KOPT-K1 (cell line): ENCODE measurements around the gene TAF6.
"Not testable (repeated sequence)": the region's sequence is repeated elsewhere in the genome, so short reads cannot be mapped to it uniquely, and the experiment has no call there.

Experiments used
- H3K27ac ChIP-seq: fragments of 200-600 bp; sonication (generic); 2 replicates; pipeline ENCODE4 v1.5.1; 2016; ENCODE audit warnings: antibody characterized with exemption, mild to moderate bottlenecking, low read depth, low read length; ENCODE audit not compliant: poor library complexity, severe bottlenecking
- H3K36me3 ChIP-seq: fragments of 200-600 bp; sonication (generic); 2 replicates; pipeline ENCODE4 v1.5.1; 2017; ENCODE audit warnings: antibody characterized with exemption, mild to moderate bottlenecking, low read length, moderate library complexity; ENCODE audit not compliant: insufficient read depth
- H3K9me3 ChIP-seq: fragments of 200-600 bp; sonication (generic); 2 replicates; pipeline ENCODE4 v1.5.1; 2017; ENCODE audit warnings: antibody characterized with exemption, low read length, mild to moderate bottlenecking; ENCODE audit not compliant: insufficient read depth, poor library complexity, severe bottlenecking

TAF6 gene

DNA sequence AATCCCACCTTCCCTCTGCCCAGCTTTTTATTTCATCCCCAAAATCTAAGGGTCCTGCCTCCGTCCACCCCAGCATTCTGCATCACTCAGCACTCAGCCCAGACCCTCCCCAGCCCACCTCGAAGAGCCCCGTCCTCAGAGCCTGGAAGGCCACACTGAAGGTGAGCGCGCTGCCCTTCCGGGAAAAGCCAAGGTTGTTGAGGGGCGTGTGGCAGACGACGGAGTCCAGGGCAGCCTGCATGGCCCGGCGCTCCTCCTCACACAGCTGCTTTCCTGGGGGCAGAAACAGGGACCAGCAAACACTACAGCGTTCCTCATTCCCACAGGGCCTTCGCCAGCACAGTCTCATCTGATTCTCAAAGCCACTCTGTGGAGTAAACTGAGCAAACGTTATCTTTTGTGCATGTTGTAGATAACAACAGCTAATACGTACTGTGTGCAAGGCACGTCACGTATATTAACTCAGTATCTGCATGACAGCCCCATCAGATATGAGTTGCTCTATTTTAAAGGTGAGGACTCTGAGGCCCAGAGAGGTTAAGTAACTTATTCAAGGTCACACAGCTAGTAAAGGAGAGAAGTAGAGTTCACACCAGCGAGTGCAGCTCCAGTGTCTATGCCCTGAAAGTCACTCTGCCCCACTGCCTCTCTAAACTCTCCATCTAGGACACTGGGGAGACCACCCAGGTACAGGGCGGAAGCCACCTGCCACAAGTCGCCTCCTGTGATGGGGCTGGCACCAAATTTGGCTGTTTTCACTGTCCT is 36.6 kb upstream of the TAF6 start:
- H3K36me3 ChIP-seq: peaks cover 61% of the 10 kb centered on the region
- H3K9me3 ChIP-seq: no peaks in the 10 kb centered on the region
- H3K27ac ChIP-seq: peak overlapping the region; percentile 84

DNA sequence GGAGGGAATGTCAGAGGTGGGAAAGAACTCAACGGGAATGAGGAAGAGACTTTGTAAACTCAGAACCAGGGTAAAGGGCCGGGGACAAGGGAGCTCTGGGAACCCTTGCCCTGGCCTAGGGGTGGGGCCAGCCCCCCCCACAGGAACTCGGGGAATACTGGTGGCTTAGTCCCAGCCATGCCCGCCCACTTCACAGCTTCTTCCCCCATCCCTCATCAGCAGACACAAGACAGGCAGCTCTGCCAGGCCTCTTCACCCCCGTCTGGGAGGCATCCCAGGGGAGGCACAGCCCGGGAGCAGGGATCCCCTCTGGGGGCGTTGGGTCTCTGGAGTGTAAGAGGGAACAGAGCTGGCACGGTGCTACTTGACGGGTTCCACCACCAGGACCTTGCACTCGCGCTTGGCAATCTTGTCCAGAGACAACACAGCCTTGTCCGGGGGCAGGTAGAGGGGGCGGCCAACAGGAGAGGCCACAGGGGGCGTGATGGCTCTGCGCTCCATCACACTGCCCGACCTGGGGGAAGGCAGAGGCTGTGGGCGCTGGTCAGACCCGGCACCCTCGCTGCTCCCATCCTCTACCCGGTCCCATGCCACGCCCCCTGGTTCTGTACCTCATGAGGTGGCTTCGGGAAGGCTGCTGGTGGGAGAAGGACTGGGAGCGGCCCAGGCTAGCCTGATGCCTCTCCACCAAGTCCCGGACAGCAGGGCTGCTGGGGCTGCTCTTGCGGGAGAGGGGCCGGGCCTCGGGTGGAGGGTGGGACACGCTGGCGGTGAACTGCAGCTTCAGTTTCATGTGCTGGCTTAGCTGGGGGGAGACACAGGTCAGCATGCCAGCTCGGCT is 35.7 kb upstream of the TAF6 start:
- Histone ChIP-seq H3K9me3 (no peaks in the 10 kb centered on the region), H3K27ac (no peak overlapping the region), H3K36me3 (peaks cover 61% of the 10 kb centered on the region)

DNA sequence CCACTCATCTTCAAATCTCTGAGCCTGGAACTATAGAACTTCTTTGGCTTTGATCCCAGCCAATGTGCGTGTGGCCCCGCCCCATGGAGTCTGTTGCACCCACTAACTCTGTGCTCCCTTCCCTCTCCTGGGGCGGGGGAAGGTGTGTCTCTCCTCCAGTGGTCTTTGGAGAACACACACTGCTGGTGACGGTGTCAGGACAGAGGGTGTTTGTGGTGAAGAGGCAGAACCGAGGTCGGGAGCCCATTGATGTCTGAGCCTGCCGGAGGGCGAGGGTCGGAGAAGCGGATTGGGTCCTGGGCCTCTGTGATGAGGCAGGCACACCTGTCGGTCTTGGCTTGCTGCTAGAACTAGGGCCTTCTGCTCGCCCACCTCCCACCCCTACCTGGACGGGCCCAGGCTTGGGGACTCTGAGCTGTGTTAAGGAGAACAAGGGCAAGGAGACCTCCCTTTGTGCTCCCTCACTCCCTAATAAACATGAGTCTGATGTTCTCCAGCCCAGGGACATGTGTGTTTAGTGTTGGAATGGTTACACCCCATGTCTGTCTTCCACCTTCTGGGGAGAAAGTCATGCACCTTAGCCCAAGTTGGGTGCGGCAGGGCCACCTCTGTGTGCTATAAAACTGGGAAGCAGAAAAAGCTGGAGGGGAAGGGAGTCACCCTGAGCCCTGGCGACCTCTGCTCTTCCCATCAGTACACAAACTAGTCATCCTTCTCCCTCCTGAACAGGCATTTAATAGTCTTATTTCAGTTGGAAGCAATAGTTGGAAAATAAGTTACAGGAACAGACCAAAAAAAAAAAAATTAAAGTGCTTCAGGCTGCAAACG is 34.8 kb upstream of the TAF6 start:
- H3K36me3 ChIP-seq: peaks cover 61% of the 10 kb centered on the region
- no peaks in the 10 kb centered on the region for H3K9me3 ChIP-seq
- no peak overlapping the region for H3K27ac ChIP-seq

DNA sequence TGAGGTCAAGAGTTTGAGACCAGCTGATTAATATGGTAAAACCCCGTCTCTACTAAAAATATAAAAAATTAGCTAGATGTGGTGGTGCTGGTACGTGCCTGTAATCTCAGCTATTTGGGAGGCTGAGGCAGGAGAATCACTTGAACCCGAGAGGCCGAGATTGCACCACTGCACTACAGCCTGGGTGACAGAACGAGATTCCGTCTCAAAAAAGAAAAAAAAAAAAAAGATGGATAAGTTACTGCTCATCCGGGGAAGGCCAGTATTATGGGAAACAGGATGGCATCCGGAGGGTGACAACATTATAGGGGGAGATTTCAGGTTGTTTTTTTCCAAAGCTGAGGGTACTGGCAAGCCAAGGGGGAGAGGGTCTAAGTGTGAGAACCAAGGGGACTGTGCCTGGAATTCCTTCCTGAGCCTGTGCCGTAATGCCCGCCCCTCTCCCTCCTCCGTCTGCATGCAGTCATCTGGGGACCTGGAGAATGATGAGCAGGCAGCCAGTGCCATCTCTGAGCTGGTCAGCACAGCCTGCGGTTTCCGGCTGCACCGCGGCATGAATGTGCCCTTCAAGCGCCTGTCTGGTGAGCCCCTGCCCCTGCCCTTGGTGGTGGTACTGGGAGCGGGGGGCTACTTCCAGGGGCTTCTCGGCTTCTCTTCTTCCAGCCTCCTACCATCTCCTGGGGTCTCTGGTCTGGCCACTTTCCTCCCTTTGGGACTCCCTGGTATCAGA is 33.9 kb upstream of the TAF6 start:
- Histone ChIP-seq H3K27ac (no peak overlapping the region), H3K36me3 (peaks cover 61% of the 10 kb centered on the region)

DNA sequence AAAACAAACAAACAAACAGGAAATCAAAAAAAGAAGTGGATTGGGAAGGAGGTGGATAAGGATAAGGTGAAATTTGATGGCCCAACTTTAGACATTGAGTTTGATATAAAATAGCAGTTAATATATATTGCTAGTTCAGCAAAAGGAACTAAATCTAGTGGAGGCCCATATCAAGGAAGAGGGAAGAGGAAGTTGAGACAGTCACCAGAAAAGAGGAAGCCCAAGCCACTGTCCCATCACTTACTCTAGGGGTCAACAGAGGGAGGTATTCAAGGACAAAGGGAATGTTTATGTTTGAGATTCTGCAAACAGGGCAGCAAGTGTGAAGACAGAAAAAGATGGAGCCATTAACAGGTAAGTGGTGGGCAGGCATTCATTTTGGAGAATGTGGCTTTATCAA is 33.2 kb upstream of the TAF6 start:
- H3K36me3 ChIP-seq: peaks cover 59% of the 10 kb centered on the region
- no peaks in the 10 kb centered on the region for H3K9me3 ChIP-seq
- no peak overlapping the region for H3K27ac ChIP-seq

More for the DNA sequence above, 33.9 kb upstream of the TAF6 start:
- no peaks in the 10 kb centered on the region for H3K9me3 ChIP-seq

DNA sequence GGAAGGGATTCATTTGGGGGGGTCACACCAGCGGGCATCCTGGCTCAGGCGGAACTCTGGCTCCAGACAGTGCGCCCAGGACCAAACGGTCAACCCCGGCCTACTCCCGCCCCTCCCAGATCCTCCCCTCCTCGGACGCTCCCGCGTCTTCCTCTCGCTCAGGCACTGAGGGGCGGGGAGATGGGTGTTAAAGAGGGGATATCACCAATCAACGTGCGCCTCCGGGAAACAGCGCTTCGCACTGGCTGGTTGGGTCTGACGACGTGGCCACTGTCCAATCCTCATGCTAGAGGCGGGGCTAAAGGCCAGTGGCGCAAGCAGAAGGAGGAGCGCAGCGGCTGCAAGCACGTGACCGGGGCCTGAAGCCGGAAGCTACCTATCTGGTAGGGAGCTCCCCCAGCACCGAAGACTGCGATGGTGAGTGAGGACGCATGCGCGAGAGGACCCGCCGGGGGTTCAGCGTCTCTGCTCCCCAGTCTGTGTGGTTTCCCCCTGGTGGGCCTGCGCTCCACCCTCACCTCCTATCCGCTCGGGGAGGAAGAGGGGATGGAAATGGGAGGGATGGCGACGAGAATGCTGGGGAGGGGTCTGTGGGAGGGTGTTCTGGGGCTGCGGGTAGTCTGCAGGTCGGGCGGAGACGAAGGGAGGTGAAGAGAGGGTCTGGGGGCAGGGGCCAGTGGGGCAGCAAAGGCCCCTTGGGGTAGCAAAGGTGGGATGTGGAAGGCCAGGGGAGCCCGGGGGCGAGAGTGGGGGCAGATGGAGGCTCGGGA is 29.6 kb upstream of the TAF6 start, which contains the start of gene LAMTOR4:
Gene LAMTOR4 (plus strand): TSS at position 360 of the 770 bp plus-strand sequence. CDS start 55 bp downstream, at position 415.
- Histone ChIP-seq H3K27ac (peak within 1 kb of the TSS; percentile 89), H3K9me3 (no peaks in the 10 kb centered on the region), H3K36me3 (peaks cover 23% of the 10 kb centered on the region)

DNA sequence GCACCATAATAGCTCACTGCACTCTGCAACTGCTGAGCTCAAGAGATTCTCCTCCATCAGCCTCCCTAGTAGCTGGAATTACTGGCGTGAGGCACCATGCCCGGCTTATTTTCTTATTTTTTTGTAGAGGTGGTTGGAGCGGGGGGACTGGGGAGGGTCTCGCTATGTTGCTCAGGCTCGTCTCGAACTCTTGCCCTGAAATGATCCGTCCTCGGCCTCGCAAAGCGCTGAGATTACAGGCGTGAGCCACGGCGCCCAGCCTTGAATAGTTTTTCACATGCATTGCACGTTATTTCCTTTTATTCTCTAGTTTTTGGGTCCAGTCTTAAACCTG is 29.0 kb upstream of the TAF6 start:
- Histone ChIP-seq H3K36me3 (peaks cover 17% of the 10 kb centered on the region), H3K27ac (peak overlapping the region; percentile 89), H3K9me3 (no peaks in the 10 kb centered on the region)

DNA sequence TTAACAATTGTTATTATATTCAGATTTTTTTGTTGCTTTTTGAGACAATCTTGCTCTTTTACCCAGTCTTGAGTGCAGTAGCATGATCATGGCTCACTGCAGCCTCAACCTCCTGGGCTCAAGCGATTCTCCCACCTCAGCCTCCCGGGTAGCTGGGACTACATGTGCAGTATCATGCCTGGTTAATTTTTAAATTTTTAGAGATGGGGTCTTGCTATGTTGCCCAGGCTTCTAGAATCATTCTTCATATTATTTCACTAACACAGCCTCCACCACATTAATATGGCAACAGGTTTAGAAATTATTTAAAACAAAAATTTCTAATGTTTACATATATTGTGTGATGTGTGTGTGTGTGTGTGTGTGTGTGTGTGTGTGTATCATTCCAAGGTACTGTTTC is 28.1 kb upstream of the TAF6 start:
- Histone ChIP-seq H3K36me3 (peaks cover 8% of the 10 kb centered on the region), H3K27ac (no peak overlapping the region), H3K9me3 (no peaks in the 10 kb centered on the region)

DNA sequence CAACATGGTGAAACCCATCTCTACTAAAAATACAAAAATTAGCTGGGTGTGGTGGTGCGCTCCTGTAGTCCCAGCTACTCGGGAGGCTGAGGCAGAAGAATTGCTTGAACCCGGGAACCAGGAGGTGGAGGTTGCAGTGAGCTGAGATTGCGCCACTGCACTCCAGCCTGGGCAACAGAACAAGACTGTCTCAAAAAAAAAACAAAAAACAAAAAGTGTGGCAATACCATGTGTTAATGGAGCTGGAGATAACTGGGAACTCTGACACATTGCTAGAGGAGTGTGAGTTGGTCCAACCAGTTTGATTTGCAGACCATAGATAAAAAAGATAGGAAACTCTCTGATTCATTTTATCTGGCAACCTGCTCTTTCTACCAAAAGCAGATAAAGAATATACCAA is 27.2 kb upstream of the TAF6 start:
- not testable (repeated sequence) for H3K27ac ChIP-seq, H3K9me3 ChIP-seq

DNA sequence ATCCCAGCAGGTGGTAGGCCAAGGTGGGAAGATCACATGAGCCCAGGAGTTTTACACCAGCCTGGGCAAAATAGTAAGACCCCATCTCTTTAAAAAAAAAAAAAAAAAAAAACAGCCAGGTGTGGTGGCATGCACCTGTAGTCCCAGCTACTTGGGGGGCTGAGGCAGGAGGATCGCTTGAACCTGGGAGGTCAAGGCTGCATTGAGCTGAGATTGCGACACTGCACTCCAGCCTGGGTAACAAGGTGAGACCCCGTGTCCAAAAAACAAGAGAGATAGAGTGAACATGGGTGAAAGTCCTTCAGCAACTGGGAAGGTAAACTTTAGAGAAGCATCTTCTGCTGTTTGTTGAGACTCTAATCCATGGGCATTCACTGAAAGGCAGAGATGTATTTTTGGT is 23.3 kb upstream of the TAF6 start:
- Histone ChIP-seq H3K9me3 (no peaks in the 10 kb centered on the region), H3K27ac (no peak overlapping the region), H3K36me3 (no peaks in the 10 kb centered on the region)

More for the DNA sequence above, 27.2 kb upstream of the TAF6 start:
- not testable (repeated sequence) for H3K36me3 ChIP-seq

DNA sequence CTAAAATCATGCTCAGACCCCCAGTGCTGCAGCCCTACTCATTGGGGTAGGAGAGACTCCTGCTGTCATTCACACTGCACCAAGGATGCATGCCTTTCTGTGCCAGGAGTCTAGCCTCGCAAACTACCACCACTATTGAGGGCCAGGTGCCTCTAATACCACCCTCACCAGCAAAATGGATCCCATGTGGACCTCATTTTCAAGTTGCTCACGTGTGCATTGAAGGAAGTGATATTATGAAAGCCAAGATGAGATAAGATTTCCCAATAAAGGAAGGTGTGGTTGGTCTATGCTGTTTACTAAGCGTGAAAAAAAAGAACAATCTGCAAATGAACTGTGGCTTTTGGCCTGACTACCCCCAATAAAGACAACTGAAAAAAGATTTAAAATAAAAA is 22.4 kb upstream of the TAF6 start:
- H3K36me3 ChIP-seq: no peaks in the 10 kb centered on the region
- H3K9me3 ChIP-seq: no peaks in the 10 kb centered on the region
- no peak overlapping the region for H3K27ac ChIP-seq

DNA sequence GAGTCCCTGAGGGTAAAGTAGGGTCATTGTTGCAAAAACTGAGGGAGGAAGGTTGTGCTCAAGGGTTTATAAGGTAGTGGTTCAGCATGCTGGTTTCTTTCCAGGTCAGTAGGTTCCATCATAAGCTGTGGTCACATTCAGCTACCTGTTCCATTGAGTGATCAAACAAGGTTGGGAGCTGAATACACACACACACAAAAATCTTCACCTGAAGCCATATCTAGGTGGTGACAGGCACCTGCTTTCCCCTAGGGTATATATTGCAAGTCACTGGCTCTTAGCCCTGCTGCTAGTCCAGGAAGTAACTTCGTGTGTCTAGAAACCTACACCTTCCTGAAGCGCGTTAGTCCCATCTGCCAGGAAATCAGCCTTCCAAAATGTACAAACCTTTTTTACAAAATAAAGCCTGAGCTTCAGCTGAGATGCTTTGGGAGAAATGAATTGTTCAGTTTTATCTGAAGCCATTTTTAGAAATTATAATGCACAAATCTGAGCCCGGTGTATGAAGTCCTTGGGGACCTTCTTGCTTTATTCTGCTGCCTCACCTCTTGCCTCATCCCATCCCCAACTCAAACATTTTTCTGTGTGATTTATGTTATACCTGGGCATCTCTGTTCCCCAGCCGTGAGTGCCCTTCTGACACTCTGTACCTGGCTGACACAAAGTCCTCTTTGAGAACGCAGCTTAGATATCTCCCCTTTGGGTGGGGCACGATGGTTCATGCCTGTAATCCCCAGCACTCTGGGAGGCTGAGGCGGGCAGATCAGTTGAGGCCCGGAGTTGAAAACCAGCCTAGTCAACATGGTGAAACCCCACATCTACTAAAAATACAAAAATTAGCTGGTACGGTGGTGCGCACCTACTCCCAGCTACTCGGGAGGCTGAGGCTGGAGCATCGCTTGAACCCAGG is 18.9 kb upstream of the TAF6 start:
- Histone ChIP-seq H3K36me3 (no peaks in the 10 kb centered on the region), H3K9me3 (no peaks in the 10 kb centered on the region), H3K27ac (peak overlapping the region; percentile 21)

DNA sequence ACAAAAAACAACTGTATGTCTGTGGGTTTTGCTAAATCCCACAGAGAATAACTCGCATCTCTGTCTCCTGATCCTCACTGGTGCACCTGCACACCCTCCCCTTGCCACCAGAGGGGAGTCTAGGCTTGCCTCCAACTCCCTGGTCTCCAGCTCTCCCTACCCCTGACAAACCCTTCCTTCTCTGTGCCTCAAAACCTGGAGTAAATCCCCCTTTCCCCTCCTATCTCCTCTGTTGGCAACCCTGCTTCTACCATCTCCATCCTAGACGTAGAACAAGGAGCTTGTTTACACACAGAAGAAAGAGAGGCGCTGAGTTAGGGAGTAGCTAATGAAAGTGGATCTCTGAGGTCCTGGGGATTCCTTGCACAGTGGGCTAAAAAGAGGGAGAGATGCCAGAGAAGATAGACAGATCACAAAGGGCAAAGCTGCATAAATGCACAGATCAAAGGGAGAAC is 13.6 kb upstream of the TAF6 start:
- no peaks in the 10 kb centered on the region for H3K9me3 ChIP-seq
- H3K27ac ChIP-seq: no peak overlapping the region
- no peaks in the 10 kb centered on the region for H3K36me3 ChIP-seq
